GM19452 (cell line): ENCODE data around the gene FLOT1.
A peak's percentile ranks its signal among the peaks of the same experiment; 100 is the strongest.

Source experiments
- ATAC-seq: cut with Tn5 transposase; IDR thresholded peaks from one replicate; pipeline ENCODE4 v1.9.1; 2021; ENCODE audit not compliant: unreplicated experiment

The FLOT1 gene

GRCh38 chr6:30705620-30706019 lies 36.9 kb downstream of the FLOT1 start:
- no peak for ATAC-seq

GRCh38 chr6:30703821-30704220 lies 38.7 kb downstream of the FLOT1 start:
- no peak for ATAC-seq

- no peak for ATAC-seq
Measured at GRCh38 chr6:30703011-30703410, 39.5 kb downstream of the FLOT1 start.

GRCh38 chr6:30700340-30700739 lies 42.1 kb downstream of the FLOT1 start:
- no peak for ATAC-seq

- ATAC-seq = no peak
Measured at GRCh38 chr6:30696432-30696831, 46.1 kb downstream of the FLOT1 start.

GRCh38 chr6:30691208-30691847 lies 51.2 kb downstream of the FLOT1 start:
- ATAC-seq = no peak

GRCh38 chr6:30690403-30691207 lies 51.9 kb downstream of the FLOT1 start, which contains the start of gene NRM:
Gene NRM (minus strand): TSS chr6:30690984. CDS start chr6:30690974, 10 bp downstream.
- peak; percentile 33 for ATAC-seq

- ATAC-seq = no peak
Measured at GRCh38 chr6:30689985-30690384, 52.5 kb downstream of the FLOT1 start.

- ATAC-seq = no peak
Measured at GRCh38 chr6:30689022-30689865, 53.2 kb downstream of the FLOT1 start.

- no peak for ATAC-seq
Measured at GRCh38 chr6:30688569-30688968, 53.9 kb downstream of the FLOT1 start.

- no peak for ATAC-seq
Measured at GRCh38 chr6:30687659-30688431, 54.6 kb downstream of the FLOT1 start.

GRCh38 chr6:30686908-30687658 lies 55.4 kb downstream of the FLOT1 start:
- ATAC-seq = peak; percentile 46

- ATAC-seq = no peak
Measured at GRCh38 chr6:30686009-30686907, 56.2 kb downstream of the FLOT1 start, which contains the start of gene PPP1R18. Gene PPP1R18 (minus strand): TSS chr6:30686645. CDS start chr6:30686018, 627 bp downstream.

- ATAC-seq = no peak
Measured at GRCh38 chr6:30685157-30686008, 57.1 kb downstream of the FLOT1 start.

GRCh38 chr6:30684386-30685156 lies 57.9 kb downstream of the FLOT1 start:
- ATAC-seq = no peak

- ATAC-seq = no peak
Measured at GRCh38 chr6:30683980-30684338, 58.5 kb downstream of the FLOT1 start.
